GM12864 (cell line): ENCODE data around the gene AMPD1.

Source experiments
- DNase-seq: peaks from one replicate; pipeline ENCODE4 v3.0.0-alpha.2; 2011; ENCODE audit warnings: low read depth
- H3K4me3 ChIP-seq: 2 replicates; pipeline ENCODE4 v1.5.1; 2011; ENCODE audit warnings: mild to moderate bottlenecking, low read depth, low read length, control low read depth
- TF ChIP-seq, protein P1 (sequence below): IDR thresholded peaks from 2 replicates; pipeline ENCODE4 v1.5.1; 2011; ENCODE audit warnings: low read depth, mild to moderate bottlenecking, moderate library complexity, low read length, control low read depth, inconsistent platforms; ENCODE audit errors: missing control alignments

Gene AMPD1

DNA sequence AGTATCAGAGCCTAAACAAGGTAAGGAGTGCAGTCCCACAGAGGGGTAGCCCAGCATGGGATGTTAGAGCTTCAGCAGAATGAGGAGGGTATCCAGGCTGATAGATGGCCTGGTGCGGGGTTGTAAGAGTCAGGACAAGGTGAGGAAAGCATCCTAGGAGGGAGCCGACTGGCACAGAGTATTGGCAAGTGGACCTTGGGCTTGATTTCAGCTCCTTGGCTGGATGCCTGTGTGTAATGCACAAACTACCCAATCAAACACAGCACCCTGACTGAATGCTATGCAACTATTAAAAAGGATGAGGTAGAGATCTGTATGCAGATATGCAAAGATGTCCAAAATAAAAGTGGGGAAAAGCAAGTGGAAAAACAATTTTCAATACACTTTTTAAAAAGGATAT is 43.5 kb downstream of the AMPD1 start:
- TF ChIP-seq, protein P1, sequence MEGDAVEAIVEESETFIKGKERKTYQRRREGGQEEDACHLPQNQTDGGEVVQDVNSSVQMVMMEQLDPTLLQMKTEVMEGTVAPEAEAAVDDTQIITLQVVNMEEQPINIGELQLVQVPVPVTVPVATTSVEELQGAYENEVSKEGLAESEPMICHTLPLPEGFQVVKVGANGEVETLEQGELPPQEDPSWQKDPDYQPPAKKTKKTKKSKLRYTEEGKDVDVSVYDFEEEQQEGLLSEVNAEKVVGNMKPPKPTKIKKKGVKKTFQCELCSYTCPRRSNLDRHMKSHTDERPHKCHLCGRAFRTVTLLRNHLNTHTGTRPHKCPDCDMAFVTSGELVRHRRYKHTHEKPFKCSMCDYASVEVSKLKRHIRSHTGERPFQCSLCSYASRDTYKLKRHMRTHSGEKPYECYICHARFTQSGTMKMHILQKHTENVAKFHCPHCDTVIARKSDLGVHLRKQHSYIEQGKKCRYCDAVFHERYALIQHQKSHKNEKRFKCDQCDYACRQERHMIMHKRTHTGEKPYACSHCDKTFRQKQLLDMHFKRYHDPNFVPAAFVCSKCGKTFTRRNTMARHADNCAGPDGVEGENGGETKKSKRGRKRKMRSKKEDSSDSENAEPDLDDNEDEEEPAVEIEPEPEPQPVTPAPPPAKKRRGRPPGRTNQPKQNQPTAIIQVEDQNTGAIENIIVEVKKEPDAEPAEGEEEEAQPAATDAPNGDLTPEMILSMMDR: no peak
- DNase-seq: no peak
- no peak overlapping the region for H3K4me3 ChIP-seq

DNA sequence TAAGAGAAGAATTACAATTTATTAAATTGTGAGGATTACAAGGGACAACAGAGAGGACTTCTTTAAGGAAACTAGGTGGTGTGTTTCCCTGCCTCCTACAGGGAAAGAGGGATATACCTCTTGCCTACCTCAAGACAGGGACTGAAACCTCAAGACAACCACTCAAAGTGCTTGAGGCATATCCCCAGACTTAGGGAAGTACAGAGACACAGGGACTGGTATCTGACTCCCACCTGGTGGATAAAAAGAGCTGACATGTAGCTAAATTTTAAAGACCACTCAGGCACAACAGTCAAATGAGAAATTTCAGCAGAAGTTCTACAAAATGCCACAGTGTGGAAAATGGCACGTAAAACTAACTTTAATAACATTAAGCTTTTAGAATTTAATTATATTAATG is 46.8 kb downstream of the AMPD1 start:
- TF ChIP-seq, protein P1: no peak

DNA sequence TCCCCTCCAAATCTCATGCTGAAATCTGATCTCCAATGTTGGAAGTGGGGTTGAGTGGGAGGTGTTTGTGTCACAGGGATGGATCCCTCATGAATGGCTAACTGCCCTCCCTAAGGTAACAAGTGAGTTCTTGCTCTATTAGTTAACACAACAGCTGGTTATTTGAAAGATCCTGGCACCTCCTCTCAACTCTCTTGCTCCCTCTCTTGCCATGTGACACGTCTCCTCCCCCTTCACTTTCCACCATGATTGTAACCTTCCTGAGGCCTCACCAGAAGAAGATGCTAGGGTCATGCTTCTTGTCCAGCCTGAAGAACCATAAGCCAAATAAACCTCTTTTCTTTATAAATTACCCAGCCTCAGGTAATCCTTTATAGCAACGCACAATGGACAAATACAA is 54.0 kb downstream of the AMPD1 start:
- DNase-seq: no peak
- TF ChIP-seq, protein P1: no peak
- H3K4me3 ChIP-seq: no peak overlapping the region

More for the DNA sequence above, 46.8 kb downstream of the AMPD1 start:
- no peak overlapping the region for H3K4me3 ChIP-seq
- DNase-seq: no peak

DNA sequence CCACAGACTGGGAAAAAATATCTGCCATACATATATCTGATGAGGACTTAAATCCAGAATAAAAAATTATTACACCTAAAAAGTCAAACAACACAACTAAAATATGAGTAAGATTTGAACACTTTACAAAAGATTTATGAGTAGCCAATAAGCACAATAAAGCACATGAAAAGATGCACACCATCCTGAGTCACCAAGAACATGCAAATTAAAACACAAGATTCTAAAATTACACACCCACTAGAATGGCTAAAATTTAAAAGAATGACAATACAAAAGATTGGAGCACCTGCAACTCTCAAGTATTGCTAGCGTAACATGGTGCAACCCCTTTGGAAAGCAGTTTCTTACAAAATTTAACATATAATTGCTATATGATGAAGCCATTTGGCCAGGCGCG is 56.4 kb downstream of the AMPD1 start:
- no peak for DNase-seq
- TF ChIP-seq, protein P1: no peak
- no peak overlapping the region for H3K4me3 ChIP-seq

DNA sequence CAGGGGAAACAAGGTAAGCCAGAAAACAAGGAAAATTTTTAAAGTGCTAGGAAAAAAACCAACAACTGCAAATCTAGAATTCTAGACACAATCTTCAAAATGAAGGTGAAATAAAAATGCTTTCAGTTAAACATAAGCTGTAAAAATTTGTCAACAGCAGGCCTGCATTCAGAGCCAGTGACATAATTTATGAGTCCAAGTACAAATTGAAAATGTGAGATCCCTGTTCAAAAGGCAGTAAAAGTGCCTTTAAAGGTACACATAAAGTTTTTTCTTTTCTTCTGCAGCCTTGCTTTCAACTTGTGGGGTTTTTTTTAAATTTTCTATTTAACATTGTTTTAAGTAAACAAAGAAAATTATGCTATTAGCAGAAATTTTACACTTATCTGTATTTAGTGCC is 62.9 kb downstream of the AMPD1 start:
- no peak for DNase-seq
- H3K4me3 ChIP-seq: no peak overlapping the region
- TF ChIP-seq, protein P1: no peak

DNA sequence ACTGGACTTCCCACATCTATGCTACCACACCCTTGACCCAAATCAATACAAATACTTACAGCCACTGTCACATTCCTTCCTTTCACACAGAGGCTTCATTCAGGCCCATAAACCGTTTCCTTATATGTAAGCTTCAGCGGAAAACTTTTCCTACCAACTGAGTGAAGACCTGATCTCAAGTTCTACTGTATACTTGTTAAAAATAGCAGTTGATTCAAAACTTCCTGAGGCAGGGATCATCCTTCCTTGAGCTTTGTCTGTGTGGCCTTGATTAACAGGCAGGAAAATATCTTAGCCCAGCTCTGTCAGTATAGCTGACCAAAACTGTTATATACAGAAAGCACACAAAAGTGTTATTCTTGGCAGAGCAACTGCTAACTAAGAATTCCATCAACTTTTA is 68.2 kb downstream of the AMPD1 start:
- no peak overlapping the region for H3K4me3 ChIP-seq
- no peak for DNase-seq
- TF ChIP-seq, protein P1: no peak

DNA sequence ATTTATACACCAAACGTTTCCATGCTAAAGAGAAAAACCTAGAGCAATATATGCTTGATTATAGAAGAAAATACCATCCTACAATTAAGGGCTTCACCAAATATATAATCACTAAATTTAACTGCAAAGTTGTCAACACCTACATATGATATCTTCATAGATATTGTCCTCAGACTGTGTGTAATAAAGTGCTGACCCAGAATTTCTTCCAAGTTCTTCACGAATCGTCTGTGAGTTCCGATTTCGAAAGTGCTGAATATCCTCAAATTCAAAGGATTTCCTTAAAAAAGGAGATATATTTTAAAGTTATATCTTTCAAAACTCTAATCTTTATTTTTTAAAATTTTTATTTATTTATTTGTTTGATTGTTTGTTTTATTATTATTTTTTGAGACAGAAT is 72.0 kb downstream of the AMPD1 start:
- TF ChIP-seq, protein P1: no peak
- no peak overlapping the region for H3K4me3 ChIP-seq
- DNase-seq: no peak
